Measurements from ENCODE around the gene HLA-F. TPM values are rescaled to one million over a fixed set of nuclear protein-coding genes. Genes with fewer than 3 reads are reported as not detected.

The HLA-F gene
- total RNA-seq, 6 experiments from 2014 or later: 9.8 to 41.3 (median 26.4) TPM

GRCh38 chr6:29758761-29759160 is 35.5 kb downstream of the HLA-F start:
- DNase-seq (peak in 1 of 3 donors; percentile 18), ATAC-seq (no peak)
- H3K36me3 ChIP-seq: no peaks in the 10 kb centered on the region
- 83% methylated on average over 1 of the region's 2 CpGs for WGBS (ENCODE audit: insufficient coverage, low coverage, low lambda C conversion rate, missing lambda C conversion rate)
- no peak overlapping the region for H3K4me3 ChIP-seq
- intact Hi-C loops (cut with DNase I): no loop called here
- no peaks in the 10 kb centered on the region for H3K4me1 ChIP-seq
- H3K9me3 ChIP-seq: no peaks in the 10 kb centered on the region
- TF ChIP-seq, protein P1, sequence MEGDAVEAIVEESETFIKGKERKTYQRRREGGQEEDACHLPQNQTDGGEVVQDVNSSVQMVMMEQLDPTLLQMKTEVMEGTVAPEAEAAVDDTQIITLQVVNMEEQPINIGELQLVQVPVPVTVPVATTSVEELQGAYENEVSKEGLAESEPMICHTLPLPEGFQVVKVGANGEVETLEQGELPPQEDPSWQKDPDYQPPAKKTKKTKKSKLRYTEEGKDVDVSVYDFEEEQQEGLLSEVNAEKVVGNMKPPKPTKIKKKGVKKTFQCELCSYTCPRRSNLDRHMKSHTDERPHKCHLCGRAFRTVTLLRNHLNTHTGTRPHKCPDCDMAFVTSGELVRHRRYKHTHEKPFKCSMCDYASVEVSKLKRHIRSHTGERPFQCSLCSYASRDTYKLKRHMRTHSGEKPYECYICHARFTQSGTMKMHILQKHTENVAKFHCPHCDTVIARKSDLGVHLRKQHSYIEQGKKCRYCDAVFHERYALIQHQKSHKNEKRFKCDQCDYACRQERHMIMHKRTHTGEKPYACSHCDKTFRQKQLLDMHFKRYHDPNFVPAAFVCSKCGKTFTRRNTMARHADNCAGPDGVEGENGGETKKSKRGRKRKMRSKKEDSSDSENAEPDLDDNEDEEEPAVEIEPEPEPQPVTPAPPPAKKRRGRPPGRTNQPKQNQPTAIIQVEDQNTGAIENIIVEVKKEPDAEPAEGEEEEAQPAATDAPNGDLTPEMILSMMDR (IDR thresholded peaks at IDR 0.05): no peak
- no peak for TF ChIP-seq POLR2A (IDR thresholded peaks at IDR 0.05)
- no peaks in the 10 kb centered on the region for H3K27me3 ChIP-seq
- no peak overlapping the region for H3K27ac ChIP-seq

GRCh38 chr6:29759457-29759856 is 36.2 kb downstream of the HLA-F start:
- 71% methylated on average over 2 of the region's 5 CpGs for WGBS (ENCODE audit: insufficient coverage, low coverage, low lambda C conversion rate, missing lambda C conversion rate)
- ATAC-seq: peak in 3 of 4 donors; percentile 44 to 56 (median 47)

GRCh38 chr6:29760328-29760727 is 37.1 kb downstream of the HLA-F start:
- 48% methylated on average over 3 of the region's 3 CpGs for WGBS (ENCODE audit: insufficient coverage, low coverage, low lambda C conversion rate, missing lambda C conversion rate)

More at GRCh38 chr6:29759457-29759856, 36.2 kb downstream of the HLA-F start:
- TF ChIP-seq, protein P1 (IDR thresholded peaks at IDR 0.05): no peak
- TF ChIP-seq POLR2A (IDR thresholded peaks at IDR 0.05): no peak
- Histone ChIP-seq H3K27me3 (no peaks in the 10 kb centered on the region), H3K4me3 (no peak overlapping the region), H3K9me3 (no peaks in the 10 kb centered on the region), H3K27ac (peak overlapping the region in 1 of 3 donors; percentile 4), H3K4me1 (no peaks in the 10 kb centered on the region), H3K36me3 (no peaks in the 10 kb centered on the region)
- DNase-seq: peak in 1 of 3 donors; percentile 16
- intact Hi-C loops (cut with DNase I): no loop called here

GRCh38 chr6:29762051-29762450 is 38.8 kb downstream of the HLA-F start:
- Histone ChIP-seq H3K27ac (no peak overlapping the region), H3K9me3 (no peaks in the 10 kb centered on the region), H3K4me3 (no peak overlapping the region), H3K4me1 (no peaks in the 10 kb centered on the region), H3K27me3 (no peaks in the 10 kb centered on the region), H3K36me3 (no peaks in the 10 kb centered on the region)
- TF ChIP-seq POLR2A (IDR thresholded peaks at IDR 0.05): no peak
- TF ChIP-seq, protein P1 (IDR thresholded peaks at IDR 0.05): no peak
- WGBS (ENCODE audit: insufficient coverage, low coverage, low lambda C conversion rate, missing lambda C conversion rate): 17% methylated on average over 3 of the region's 4 CpGs
- DNase-seq (no peak), ATAC-seq (no peak)
- intact Hi-C loops (cut with DNase I): no loop called here

More at GRCh38 chr6:29760328-29760727, 37.1 kb downstream of the HLA-F start:
- no peaks in the 10 kb centered on the region for H3K9me3 ChIP-seq
- H3K4me1 ChIP-seq: no peaks in the 10 kb centered on the region
- H3K27me3 ChIP-seq: no peaks in the 10 kb centered on the region
- H3K36me3 ChIP-seq: no peaks in the 10 kb centered on the region
- ATAC-seq (no peak), DNase-seq (no peak)
- intact Hi-C loops (cut with DNase I): no loop called here
- TF ChIP-seq, protein P1 (IDR thresholded peaks at IDR 0.05): no peak
- no peak for TF ChIP-seq POLR2A (IDR thresholded peaks at IDR 0.05)
- H3K27ac ChIP-seq: no peak overlapping the region
- no peak overlapping the region for H3K4me3 ChIP-seq

DNA sequence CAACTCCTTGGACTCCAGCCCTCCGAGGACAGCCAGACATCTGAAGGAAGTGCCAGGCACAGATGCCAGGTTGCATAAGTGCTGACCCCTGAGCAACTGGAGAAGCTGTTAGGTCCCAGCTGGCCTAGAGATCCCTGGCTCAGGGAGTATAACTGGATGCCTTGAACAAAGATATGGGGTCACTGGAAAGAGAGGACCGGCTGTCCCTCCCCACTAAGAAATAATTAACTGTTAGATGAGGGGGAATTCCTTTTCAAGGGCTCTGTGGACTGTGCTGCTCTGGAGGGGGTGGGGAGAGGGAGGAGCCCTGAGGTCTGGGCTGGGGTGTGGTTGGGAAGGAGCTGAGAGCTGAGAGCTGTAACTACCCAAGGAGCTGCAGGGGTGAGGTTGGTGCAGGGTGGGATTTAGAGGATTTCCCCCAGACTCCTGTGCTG is 39.6 kb downstream of the HLA-F start:
- no peaks in the 10 kb centered on the region for H3K36me3 ChIP-seq
- H3K27ac ChIP-seq: no peak overlapping the region
- intact Hi-C loops (cut with DNase I): no loop called here
- ATAC-seq (no peak), DNase-seq (no peak)
- H3K4me3 ChIP-seq: no peak overlapping the region
- 50% methylated on average over 1 of the region's 2 CpGs for WGBS (ENCODE audit: insufficient coverage, low coverage, low lambda C conversion rate, missing lambda C conversion rate)
- H3K9me3 ChIP-seq: no peaks in the 10 kb centered on the region
- no peaks in the 10 kb centered on the region for H3K27me3 ChIP-seq
- H3K4me1 ChIP-seq: no peaks in the 10 kb centered on the region
- TF ChIP-seq POLR2A (IDR thresholded peaks at IDR 0.05): no peak
- TF ChIP-seq, protein P1 (IDR thresholded peaks at IDR 0.05): no peak

Data from right lobe of liver (tissue), 6 donors.